OCI-LY3 (cell line): Measurements from ENCODE around the gene ZNF311.

Source experiments
- H2AFZ ChIP-seq: fragments of 200-600, 300-600 bp; shearing (Covaris generic); 2 replicates; pipeline ENCODE4 v1.6.0; 2014; ENCODE audit warnings: antibody characterized with exemption, low read depth, low read length
- H3K27ac ChIP-seq: fragments of 200-600, 300-600 bp; sonication (generic); 2 replicates; pipeline ENCODE4 v1.5.1; 2014; ENCODE audit warnings: mild to moderate bottlenecking, low read length, moderate library complexity, mixed read lengths
- H3K27me3 ChIP-seq: fragments of 200-600, 300-600 bp; sonication (generic); 2 replicates; pipeline ENCODE4 v1.6.1; 2014; ENCODE audit warnings: low read depth, low read length, mixed read lengths
- H3K36me3 ChIP-seq: fragments of 200-600, 300-600 bp; sonication (generic); replicated peaks from 2 replicates; pipeline ENCODE3; 2014; ENCODE audit warnings: low read depth, low read length, mixed read lengths
- H3K4me1 ChIP-seq: fragments of 300-600, 200-600 bp; sonication (generic); 2 replicates; pipeline ENCODE4 v1.6.1; 2014; ENCODE audit warnings: low read length, mixed read lengths
- H3K4me2 ChIP-seq: fragments of 200-600, 300-600 bp; sonication (generic); 2 replicates; pipeline ENCODE4 v1.6.1; 2014; ENCODE audit warnings: low read length, mixed read lengths
- H3K4me3 ChIP-seq: fragments of 300-600, 200-600 bp; sonication (generic); 2 replicates; pipeline ENCODE4 v1.5.1; 2014; ENCODE audit warnings: antibody characterized with exemption, mild to moderate bottlenecking, low read length, moderate library complexity
- H3K79me2 ChIP-seq: fragments of 300-600, 200-600 bp; shearing (Covaris generic); 2 replicates; pipeline ENCODE4 v1.6.1; 2014; ENCODE audit warnings: mild to moderate bottlenecking, low read length, mixed read lengths
- H3K9ac ChIP-seq: fragments of 300-600, 200-600 bp; shearing (Covaris generic); 2 replicates; pipeline ENCODE4 v1.6.0; 2014; ENCODE audit warnings: mild to moderate bottlenecking, low read length, moderate library complexity
- H3K9me3 ChIP-seq: fragments of 200-600, 300-600 bp; shearing (Covaris generic); 2 replicates; pipeline ENCODE4 v1.6.1; 2014; ENCODE audit warnings: low read length, mixed read lengths; ENCODE audit not compliant: insufficient read depth
- H4K20me1 ChIP-seq: fragments of 200-600, 300-600 bp; sonication (generic); 2 replicates; pipeline ENCODE4 v1.6.1; 2016; ENCODE audit warnings: low read length, mixed read lengths; ENCODE audit not compliant: insufficient read depth
- EZH2phosphoT487 ChIP-seq: fragments of 200-600 bp; shearing (Covaris generic); IDR thresholded peaks from 2 replicates; pipeline ENCODE4 v1.6.1; 2018; ENCODE audit warnings: antibody characterized with exemption, mixed run types, low read depth
- TF ChIP-seq, protein P1 (sequence below): fragments of 200-600, 300-600 bp; sonication (generic); IDR thresholded peaks from 2 replicates; pipeline ENCODE4 v1.5.1; 2014; ENCODE audit warnings: antibody characterized with exemption, low read length, low read depth

The ZNF311 gene

GRCh38 chr6:29009358-29009757 is 4.2 kb upstream of the ZNF311 start:
- no peak overlapping the region for H3K4me2 ChIP-seq
- no peak overlapping the region for H3K9ac ChIP-seq
- no peaks in the 10 kb centered on the region for H3K27me3 ChIP-seq

GRCh38 chr6:29008089-29008488 is 3.0 kb upstream of the ZNF311 start:
- Histone ChIP-seq H3K9ac (no peak overlapping the region), H3K9me3 (no peaks in the 10 kb centered on the region), H3K79me2 (no peaks in the 10 kb centered on the region), H3K4me3 (no peak overlapping the region), H3K27me3 (no peaks in the 10 kb centered on the region), H3K4me1 (peaks cover 5% of the 10 kb centered on the region; the same call in 1 of the 2 replicates), H2AFZ (no peak overlapping the region), H4K20me1 (no peaks in the 10 kb centered on the region), H3K36me3 (no peaks in the 10 kb centered on the region), H3K27ac (no peak overlapping the region), H3K4me2 (no peak overlapping the region)
- TF ChIP-seq, protein P1, sequence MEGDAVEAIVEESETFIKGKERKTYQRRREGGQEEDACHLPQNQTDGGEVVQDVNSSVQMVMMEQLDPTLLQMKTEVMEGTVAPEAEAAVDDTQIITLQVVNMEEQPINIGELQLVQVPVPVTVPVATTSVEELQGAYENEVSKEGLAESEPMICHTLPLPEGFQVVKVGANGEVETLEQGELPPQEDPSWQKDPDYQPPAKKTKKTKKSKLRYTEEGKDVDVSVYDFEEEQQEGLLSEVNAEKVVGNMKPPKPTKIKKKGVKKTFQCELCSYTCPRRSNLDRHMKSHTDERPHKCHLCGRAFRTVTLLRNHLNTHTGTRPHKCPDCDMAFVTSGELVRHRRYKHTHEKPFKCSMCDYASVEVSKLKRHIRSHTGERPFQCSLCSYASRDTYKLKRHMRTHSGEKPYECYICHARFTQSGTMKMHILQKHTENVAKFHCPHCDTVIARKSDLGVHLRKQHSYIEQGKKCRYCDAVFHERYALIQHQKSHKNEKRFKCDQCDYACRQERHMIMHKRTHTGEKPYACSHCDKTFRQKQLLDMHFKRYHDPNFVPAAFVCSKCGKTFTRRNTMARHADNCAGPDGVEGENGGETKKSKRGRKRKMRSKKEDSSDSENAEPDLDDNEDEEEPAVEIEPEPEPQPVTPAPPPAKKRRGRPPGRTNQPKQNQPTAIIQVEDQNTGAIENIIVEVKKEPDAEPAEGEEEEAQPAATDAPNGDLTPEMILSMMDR, result no peak
- TF ChIP-seq EZH2phosphoT487, result no peak

More at GRCh38 chr6:29009358-29009757, 4.2 kb upstream of the ZNF311 start:
- Histone ChIP-seq H3K4me3 (no peak overlapping the region), H3K27ac (no peak overlapping the region), H3K36me3 (no peaks in the 10 kb centered on the region), H2AFZ (no peak overlapping the region), H3K9me3 (no peaks in the 10 kb centered on the region), H3K79me2 (no peaks in the 10 kb centered on the region), H4K20me1 (no peaks in the 10 kb centered on the region), H3K4me1 (peaks cover 5% of the 10 kb centered on the region; the same call in 1 of the 2 replicates)
- TF ChIP-seq EZH2phosphoT487, result no peak
- TF ChIP-seq, protein P1, result no peak

DNA sequence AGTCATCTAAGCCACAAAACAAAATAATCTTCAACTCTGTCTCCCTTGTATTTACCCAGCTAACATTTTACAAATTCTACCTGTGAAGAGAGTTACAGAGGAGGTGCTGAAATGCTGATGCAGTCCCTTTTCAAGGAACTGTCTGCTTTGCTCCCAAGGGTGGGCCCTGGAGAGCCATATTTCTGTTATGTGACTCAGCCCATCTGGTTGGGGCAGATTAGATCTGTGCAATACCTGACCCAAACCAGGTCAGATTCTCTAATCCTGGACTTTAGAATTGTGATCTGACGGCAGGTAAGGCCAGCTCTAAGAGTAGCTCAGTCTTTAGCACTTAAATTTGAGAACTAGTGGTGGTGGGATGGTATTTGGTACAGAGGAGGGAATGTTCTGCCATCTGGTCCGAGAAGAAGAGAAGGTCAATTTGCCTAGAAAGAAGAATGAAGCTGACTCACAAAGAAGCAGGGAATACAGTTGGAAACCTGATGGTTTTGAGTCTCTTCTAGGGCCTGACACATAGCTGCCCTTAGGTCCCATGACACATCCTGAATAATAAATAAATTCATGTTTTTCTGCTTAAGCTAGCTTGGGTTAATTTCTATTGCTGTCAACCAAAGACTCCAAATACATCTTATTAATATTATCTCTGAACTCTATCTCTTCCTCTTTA is 8.1 kb downstream of the ZNF311 start:
- Histone ChIP-seq H3K4me1 (peaks cover 34% of the 10 kb centered on the region), H3K9me3 (no peaks in the 10 kb centered on the region), H3K79me2 (no peaks in the 10 kb centered on the region), H3K9ac (no peak overlapping the region), H3K27ac (no peak overlapping the region), H3K27me3 (no peaks in the 10 kb centered on the region), H3K4me3 (no peak overlapping the region), H2AFZ (no peak overlapping the region), H3K36me3 (no peaks in the 10 kb centered on the region), H3K4me2 (no peak overlapping the region), H4K20me1 (no peaks in the 10 kb centered on the region)
- TF ChIP-seq, protein P1, result no peak
- TF ChIP-seq EZH2phosphoT487, result no peak

DNA sequence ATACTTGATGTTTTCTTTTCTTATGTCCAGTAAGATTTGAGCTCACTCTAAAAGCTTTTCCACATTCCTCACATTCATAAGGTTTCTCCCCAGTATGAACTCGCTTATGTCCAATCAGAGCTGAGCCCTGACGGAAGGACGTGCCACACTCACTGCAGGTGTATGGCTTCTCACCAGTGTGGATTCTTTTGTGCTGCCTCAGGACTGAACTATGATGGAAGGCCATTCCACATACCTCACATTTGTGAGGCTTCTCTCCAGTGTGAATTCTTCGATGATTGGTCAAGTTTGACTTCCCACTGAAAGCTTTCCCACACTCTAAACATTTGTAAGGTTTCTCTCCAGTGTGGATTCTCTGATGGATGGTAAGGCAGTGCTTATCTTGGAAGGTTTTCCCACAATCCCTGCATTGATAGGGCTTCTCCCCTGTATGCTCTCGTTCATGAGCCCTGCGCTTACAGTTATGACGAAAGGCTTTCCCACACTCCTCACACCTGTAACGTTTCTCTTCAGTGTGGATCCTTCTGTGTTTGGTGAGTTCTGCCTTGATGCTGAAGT is 9.9 kb downstream of the ZNF311 start:
- no peak for TF ChIP-seq EZH2phosphoT487
- TF ChIP-seq, protein P1, result no peak
- Histone ChIP-seq H3K27me3 (no peaks in the 10 kb centered on the region), H3K4me3 (no peak overlapping the region), H3K4me1 (peaks cover 34% of the 10 kb centered on the region), H4K20me1 (no peaks in the 10 kb centered on the region), H2AFZ (no peak overlapping the region), H3K36me3 (no peaks in the 10 kb centered on the region), H3K27ac (no peak overlapping the region), H3K9me3 (no peaks in the 10 kb centered on the region), H3K4me2 (no peak overlapping the region), H3K79me2 (no peaks in the 10 kb centered on the region), H3K9ac (no peak overlapping the region)
